GM19240 (cell line): ENCODE results near the gene SLC9C1.

Experiments
- DNase-seq: peaks from one replicate; pipeline ENCODE4 v3.0.0; 2011; ENCODE audit warnings: low spot score; ENCODE audit not compliant: insufficient read length

The SLC9C1 gene

DNA sequence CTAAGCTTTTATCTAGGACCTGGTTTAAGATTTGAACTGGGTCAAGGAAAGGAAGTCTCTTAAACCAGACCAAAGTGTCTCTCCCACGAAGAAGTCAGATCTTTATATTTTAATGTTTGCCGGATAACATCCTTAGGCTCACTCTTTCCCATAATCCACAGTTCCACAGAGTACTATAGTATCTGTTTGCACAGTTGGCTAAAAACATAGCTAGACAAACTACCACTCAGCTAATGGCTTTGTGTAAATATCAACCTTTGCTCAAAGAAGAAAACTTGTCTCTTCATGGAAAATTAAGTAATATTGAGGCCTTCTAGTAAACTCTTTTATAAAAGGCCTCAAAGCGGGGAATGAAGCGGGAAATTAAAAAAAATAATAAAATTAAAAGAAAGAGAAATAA lies 13.5 kb upstream of the SLC9C1 start:
- DNase-seq, result no peak

DNA sequence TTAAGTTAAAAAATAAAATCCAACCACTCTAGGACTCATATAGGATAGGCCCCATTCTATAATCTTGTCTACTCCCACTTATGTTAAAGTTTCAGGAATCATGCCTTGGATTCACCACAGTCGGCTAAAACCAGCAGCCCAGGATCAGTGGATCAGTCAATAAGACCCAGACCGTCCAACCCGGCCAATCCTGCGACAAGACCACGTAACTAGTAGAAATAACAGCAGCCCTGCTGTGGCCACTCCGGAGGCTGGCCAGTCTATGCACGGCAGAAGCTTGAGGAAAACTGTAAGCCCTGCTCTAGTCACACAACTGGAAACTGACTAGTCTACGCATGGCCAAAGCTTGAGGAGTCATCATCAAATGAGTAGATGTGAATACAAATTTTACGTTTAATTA lies 12.8 kb upstream of the SLC9C1 start:
- DNase-seq, result no peak

DNA sequence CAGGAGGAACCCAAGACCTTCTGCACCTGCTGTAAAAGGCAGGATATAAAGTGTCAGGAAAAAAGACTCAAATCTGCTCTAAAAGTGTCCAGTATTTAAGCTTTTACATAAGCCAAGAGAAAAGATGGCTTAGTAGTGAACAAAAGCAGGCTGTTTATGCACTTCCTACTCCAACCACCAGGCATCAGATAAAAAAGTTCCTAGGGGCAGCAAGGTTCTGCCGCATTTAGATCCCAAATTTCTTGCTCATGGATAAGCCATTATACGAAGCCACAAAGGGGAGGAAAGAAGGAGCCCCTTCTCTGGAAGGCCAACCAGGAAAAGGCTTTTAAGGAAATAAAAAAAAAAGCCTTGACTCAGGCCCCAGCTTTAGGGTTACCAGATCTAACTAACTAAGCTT lies 10.6 kb upstream of the SLC9C1 start:
- DNase-seq, result no peak

DNA sequence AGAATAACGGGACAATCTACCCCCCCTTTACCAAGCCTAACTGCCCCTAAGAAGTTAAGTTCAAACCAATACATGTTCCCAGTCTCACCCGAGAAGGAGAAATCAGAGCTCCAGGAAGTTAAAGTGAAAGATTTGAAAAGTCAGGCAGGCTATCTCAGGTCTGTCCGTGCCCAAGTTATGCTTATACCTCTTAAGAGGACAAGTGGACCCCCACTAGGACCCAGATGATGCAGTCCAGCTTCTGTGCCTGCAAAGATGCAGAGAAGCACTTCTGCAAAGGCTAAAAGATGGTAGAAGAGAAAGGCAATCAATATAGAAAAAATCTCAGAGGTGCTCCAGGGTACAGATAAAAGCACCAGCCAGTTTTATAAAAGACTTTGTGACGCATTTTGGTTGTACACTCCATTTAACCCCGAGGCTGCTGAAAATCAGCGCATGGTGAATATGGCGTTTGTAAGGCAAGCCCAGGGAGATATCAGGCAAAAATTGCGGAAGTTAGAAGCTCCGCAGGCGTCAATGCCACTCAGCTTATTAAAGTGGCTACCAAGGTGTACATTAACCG lies 9.8 kb upstream of the SLC9C1 start:
- no peak for DNase-seq

DNA sequence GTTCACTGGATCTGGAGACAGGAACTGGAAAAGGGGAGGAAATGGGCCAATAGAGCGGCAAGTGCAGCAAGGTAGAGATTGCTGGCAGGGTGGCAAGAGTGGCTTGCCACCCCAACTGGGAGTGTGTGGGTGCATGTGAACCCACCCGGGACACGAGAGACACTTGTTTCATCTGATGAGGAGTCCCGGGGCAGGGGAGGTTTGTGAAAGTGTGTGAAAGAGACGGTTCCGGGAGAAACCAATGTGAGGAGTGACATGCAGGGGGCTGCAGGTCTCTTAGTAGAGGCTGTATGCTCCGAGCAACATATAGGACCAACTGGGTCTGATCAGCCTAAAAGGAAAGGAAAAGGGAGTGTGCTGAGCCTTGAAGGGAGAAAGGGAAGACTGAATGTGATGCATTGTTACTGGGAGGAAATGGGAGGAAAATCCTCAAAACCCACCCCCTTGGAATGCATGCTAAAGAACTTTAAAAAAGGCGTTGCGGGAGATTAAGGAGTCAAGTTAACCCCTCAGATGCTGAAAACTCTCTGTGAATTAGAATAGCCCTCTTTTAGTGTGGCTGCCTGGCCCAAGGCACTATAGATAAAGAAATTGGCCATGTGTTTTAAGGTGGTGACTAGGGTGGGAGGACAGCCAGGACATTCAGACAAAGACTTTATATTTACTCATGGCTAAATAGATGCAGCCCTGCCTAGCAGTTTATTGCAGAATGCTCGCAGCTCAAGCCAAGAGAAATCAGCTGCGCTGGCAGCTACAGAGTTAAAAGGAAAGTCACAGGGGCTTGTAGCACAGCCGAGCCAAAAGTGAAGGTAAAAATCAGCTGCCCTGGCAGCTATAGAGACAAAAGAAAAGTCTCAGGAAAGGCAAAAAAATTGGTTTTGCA lies 9.1 kb upstream of the SLC9C1 start:
- DNase-seq, result no peak

DNA sequence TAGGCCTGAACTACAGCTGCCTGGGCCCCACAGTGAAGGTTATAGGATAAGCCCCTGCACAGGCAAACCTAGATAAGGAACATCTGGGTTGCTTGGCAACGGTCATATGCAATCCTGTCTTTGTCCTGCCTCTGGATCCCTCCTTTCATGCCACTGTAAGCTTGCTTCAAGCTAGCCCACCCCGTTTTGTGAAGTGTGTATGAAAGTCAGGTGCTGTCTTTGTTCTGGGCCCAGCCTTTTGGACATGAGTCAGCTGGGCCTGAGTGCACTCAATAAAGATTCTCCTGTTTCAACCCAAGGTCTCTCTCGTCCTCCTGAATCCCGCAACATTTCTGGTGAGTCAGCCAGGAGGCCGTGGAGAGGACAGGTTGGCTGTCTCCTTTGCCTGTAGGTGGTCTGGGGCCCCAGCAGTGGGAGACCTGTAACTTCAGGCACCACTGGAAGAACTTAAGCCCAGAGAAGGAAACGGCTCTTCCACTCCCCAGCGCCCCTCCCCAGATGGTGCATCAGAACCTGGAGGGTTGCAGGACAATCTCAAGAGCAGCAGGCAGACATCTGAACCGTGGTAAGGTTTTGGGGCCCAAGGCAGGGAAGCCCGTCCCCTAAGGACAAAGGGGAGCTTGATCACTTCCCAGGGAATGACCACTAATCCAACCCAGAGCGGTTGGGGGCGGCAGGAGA lies 8.3 kb upstream of the SLC9C1 start:
- DNase-seq, result no peak

DNA sequence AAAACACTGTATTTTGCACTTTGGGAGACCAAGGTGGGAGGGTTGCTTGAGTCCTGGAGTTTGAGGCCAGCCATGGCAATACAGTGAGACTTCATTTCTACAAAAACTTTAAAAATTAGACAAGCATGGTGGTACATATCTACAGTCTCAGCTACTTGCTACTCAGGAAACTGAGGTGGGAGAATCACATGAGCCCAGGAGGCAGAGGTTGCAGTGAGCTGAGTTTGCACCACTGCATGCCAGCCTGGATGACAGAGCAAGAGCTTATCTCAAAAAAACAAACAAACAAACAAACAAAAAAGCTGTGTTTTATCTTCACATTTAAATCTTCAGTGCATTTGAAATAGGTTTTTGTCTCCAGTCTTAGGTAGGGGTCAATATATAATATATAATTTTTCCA lies 4.8 kb upstream of the SLC9C1 start:
- no peak for DNase-seq

DNA sequence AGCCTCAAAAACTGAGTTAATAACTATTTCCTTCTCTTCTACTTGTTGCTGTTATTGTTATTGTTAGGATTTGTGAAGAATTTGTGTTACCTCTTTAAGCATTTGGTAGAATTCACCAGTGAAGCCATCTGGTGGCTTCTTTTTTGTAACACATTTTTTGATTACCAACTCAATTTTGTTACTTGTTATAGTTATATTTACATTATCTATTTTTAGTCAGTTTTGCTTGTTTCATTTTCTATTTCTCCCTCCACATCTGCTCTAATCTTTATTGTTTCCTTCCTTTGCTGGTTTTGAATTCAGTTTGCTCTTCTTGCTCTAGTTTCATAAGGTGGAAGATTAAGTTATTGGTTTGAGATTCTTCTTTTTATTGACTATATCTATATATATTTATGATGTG lies 3.7 kb upstream of the SLC9C1 start:
- no peak for DNase-seq

DNA sequence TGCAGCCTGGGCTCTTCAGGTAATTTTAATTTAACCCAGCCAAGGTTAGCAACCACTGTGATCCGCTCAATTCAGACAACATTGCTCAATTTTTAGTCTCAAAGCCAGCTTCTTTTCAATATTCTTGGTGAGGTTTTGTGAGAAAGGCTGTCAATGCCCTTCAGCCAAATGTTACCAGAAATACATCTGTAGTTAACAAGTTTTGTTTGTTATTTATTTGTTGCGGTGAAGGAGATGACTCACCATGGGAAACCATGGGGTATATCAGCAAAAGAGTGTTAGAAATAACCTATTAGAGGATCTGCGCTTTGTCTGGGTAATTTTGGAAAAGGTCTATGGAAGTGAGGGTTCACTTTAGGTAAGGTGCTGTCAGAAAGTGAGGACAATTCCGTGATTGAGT lies 5.0 kb downstream of the SLC9C1 start:
- DNase-seq, result no peak

DNA sequence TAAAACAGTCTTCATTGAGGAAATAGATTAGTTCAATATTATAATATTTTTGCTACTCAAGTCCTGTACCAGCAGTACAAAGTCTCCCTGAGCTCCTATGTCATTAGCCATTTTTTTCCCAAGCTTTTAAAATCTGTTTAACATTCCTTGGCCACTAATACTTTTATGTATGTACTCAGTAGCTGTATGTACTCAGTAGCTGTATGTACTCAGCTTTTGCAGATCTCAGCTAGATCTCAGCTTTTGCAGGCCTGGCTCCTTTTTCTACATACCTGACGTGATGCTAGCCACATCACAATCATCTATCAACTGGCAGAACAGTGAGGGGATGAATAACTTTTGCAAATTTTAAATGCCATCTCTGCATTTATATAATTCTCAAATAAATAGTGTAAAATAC lies 13.8 kb downstream of the SLC9C1 start:
- DNase-seq, result no peak

DNA sequence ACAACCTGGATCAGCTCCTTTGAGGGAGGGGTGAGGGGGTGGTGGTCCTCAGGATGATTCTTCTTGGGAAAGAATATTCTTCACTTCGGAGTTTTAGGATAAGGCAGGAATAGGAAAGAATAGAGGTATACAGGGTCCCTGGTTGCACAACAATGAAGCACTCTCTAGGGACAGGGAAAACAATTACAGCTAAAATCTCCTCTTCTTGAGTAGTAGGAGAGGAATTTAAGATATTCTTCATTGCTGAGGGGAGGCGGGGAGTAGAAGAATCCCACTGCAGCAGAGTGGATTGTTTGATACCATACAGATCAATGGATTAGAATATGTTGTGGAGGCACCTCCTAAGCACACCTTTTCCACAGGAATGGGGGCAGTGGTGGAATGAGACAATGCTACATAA lies 20.5 kb downstream of the SLC9C1 start:
- no peak for DNase-seq

DNA sequence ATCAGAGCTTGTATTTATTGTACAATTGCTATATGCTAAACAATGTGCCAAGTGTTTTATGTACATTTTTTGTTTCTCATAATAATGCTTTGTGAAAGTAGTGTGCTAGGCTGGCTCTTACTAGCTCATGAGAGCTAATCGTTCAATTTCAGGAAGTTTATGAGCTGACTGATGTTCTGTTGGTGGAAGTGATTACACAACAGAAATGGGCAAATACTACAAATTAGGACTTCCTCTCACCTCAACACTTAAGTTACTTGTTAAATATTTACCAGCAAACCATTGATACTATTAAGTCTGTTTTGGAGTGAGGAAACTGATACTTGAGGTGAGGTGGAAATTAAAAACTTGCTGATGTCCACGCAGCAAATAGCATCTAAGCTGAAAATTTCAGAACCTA lies 32.3 kb downstream of the SLC9C1 start:
- no peak for DNase-seq

DNA sequence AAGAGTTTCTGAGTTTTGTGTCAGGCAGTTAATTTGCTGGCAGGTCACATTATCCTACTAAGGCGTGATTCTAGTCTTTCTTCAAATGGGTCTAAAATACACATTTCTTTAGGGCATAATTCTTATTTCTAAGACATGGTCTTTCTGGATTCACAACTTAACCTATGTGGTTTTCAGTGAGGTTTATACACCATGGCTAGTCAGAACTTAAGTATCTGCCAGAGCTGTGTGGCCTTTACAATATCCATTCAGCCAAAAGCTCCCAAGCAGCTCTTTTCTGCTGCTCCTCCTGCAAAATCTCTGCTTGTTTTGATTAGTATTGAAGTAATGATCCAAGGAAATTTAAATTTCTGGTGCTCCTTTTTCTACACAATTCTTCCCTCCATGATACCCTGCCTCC lies 33.5 kb downstream of the SLC9C1 start:
- no peak for DNase-seq

DNA sequence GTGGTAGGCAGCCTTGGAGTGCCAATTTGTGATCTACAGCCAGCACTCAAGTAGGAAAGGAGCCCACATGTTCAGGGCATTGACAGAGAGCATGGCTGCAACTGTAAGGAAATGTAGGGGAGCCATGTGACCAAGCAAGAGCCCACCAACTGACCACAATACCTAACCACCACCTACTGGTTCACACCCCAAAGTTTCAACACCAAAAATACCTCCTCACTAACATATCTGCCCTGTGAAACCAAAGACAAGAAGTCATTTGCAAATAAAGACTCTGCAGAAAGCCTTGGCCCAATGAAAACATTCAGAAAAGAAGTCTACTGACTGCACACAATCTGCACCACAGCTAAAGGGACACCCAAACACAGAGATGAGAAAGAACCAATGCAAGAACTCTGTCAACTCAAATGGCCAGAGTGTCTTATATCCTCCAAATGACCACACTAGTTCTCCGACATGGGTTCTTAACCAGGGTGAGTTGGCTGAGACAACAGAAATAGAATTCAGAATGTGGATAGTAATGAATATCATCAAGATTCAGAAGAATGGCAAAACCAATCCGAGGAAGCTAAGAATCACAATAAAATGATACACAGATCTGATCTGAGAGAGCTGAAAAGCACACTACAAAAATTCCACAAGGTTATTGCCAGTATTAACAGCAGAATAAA lies 40.6 kb downstream of the SLC9C1 start:
- DNase-seq, result peak; percentile 5

DNA sequence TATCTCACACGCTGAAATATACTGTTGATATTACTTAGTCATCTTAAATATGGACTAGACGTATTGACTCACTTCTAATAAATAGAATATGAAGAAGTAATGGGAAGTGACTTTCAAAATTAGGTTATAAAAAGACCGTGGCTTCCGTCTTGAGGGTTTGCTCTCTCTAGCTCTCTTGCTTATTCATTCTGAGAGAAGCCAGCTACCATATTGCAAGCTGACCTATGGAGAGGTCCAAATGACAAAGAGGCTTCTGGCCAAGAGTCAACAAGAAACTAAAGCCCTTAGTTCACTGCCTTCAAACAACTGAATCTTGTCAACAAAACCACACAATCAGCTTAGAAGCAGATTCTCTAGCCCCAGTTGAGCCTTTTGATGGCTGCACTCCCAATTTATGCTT lies 46.1 kb downstream of the SLC9C1 start:
- DNase-seq, result peak; percentile 14

DNA sequence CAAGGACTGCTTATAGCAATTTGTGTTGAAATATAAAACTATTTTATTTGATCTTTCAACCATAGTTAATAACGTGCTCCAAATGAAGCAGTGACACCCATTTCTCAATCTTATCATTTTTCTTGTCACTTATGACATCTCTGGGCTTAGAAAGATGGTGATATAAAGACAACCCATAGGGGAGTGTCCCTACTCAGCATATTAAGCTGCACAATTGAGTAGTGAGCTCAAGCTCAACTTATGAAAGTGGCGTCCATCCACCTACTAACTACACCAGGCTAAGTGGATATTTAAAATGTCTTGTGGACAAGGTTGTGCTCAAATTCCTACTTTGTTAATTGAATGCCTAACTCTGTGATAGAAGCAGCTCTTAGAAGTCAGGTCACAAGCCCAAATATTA lies 46.7 kb downstream of the SLC9C1 start:
- no peak for DNase-seq

DNA sequence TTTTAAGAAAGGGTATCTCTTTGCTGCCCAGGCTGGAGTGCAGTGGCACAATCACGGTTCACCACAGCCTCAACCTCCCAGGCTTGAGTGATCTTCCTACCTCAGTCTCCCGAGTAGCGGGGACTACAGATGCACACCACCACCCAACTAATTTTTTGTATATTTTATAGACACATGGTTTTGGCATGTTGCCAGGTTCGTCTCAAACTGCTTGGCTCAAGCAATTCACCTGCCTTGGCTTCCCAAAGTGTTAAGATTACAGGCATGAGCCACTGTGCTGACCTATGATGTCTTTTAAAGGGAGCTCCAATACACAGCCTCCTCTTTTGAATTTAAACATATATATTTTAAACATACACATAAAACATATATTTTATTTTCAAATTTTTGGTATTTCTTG lies 60.9 kb downstream of the SLC9C1 start:
- DNase-seq, result no peak

DNA sequence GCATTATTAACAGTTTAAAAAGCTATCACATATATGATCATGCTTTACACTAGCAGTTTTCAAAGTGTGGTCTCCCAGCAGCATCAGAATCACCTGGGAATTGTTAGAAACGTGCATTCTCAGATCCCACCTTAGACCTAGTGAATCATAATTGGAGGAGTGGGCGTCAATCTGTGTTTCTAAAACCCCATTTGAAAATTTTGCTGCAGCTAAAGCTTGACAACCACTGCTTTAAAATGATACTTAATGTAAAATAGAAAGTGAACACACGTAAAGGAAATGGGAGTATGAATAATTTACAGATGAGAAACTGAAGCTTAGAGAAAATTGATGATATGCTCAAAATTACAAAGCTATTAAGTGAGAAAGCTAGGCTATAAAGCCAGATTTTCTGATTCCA lies 62.3 kb downstream of the SLC9C1 start:
- no peak for DNase-seq

DNA sequence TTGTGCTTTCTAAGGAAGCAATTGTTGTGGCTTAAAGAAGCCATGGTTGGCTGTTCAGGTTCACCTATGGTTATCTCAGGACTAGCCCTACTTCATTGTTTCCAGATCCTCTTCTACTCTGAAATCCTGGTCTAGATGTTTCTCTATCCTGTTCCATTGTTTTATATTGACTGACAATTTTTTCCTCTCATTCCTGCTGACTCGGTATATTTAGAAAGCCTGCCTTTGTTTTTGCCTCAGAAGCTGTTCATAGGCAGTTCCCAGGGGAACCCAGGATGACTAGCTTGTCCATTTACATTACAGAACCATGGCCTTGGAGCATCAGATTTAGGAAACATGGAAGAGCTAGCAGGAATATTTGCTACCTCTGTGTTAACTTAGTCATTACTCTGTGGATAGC lies 64.0 kb downstream of the SLC9C1 start:
- no peak for DNase-seq

DNA sequence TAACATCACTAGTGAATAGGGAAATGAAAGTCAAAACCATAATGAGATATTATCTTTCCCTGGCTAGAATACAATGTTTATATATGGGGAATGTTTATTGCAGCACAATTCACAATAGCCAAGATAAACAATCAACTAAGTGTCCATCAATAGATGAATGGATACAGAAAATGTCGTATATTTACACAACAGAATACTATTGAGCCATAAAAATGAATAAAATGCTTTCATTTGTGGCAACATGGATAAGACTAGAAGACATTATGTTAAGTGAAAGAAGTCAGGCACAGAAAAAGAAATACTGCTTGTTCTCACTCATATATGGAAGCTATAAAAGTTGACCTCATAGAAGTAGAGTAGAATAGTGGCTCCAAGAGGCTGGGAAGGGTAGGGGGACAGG lies 65.2 kb downstream of the SLC9C1 start:
- no peak for DNase-seq

DNA sequence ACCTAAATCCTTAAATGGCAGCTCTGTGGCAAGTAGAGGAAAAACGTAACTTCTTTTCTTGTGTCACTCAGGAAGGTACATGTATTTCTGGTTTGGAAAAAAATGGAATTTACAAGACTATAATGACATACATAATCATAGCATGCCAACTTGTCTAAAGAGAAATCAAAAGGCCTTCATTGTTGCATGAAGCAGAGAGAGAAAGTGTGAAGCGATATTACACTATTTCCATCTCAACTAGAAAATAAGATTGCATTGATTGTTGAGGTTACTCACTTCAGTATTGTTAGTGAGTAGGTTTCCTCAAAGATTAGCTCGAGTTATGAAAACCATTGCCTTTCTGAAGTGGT lies 93.7 kb downstream of the SLC9C1 start:
- DNase-seq, result no peak

DNA sequence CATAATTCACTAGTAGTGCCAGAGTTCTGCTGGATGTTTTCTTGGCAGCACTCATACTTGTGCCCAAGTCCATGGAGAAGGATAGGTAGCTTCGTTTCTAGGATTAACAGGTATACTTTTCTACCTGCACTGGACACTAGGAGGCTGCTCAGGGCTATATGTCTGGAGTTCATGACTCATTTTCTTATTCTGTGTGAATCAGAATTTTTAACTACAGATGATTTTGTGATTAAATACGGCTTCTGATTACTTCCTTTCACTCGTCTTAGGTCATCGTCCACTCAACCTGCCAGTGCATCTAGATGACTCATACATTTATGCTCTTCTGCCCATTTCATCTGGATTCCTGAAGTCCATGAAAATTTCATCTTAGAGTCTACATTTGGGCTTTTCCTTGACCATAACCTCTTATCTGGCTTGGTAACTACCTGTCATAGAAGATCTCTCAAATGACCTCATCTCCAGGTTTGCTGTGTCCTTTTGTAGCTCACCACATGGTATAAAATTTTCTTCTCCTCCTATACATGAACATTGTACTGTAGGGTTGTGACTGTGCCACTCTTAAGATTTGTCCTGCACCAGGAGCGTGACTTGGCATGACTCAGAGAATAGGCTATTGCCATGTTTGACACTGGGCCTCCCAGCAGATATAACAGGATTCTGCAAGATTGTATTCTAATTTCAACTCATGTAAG lies 94.2 kb downstream of the SLC9C1 start:
- no peak for DNase-seq
